ENCODE results near the gene CATSPER3. TPM values are rescaled to one million over a fixed set of nuclear protein-coding genes. Genes with fewer than 3 reads are reported as not detected.

The CATSPER3 gene
- polyA plus RNA-seq, 1 donor (not counting 4 experiments of a cell fraction or from before 2014, with no cell fraction given), result 0.31 TPM

DNA sequence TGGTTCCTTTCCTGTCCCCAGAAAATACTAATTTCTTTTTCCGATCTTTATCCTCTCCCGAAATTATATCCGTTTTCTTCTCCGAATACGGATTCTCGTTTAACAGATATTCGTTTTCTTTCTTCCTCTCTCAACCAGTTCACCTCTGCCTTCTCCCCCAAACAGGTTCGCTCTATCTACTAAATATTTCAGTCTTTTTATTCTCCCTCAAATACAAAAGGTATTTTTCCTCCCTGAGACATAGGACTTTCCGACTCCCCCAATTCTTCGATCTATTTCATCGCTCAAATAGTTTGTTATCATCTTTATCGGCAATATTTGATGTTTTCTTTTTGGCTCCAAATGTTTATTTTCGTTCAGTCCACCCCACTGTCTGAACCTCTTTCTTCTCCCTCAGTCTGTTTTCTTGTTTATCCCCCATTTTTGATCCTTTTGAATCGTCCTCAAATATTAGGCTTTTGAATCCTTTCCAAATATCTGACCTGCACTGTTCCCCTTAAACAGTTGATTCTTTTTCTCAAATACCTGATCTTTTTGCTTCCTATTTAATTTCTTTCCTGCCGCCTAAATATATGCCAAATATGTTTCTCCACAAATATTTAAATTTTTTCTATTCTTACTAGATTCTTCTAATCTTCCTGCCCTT lies 61.9 kb downstream of the CATSPER3 start:
- Histone ChIP-seq H2AFZ (ENCODE audit: control insufficient read depth, low read length) (no peak overlapping the region), H3K9me3 (ENCODE audit: control insufficient read depth, low read depth, low read length) (peaks cover 10% of the 10 kb centered on the region), H3K4me3 (ENCODE audit: control insufficient read depth in 2 of 3, extremely low read depth in 1 of 3, insufficient read depth in 2 of 3, low read depth in 1 of 3, low read length in 3 of 3) (no peak overlapping the region), H4K20me1 (ENCODE audit: control insufficient read depth, extremely low read depth, insufficient read depth, low read length) (no peaks in the 10 kb centered on the region), H3K27ac (ENCODE audit: control insufficient read depth, insufficient read depth, low read length) (no peak overlapping the region), H3K9me1 (ENCODE audit: control insufficient read depth, extremely low read depth, insufficient read depth, low read length) (no peaks in the 10 kb centered on the region), H3K27me3 (ENCODE audit: control insufficient read depth, extremely low read depth, insufficient read depth, low read length) (peaks cover 76% of the 10 kb centered on the region), H3K4me1 (ENCODE audit: control insufficient read depth, extremely low read depth, insufficient read depth, low read length) (peaks cover 16% of the 10 kb centered on the region), H3K36me3 (ENCODE audit: control insufficient read depth in 2 of 2, extremely low read depth in 1 of 2, insufficient read depth in 2 of 2, low read length in 2 of 2) (no peaks in the 10 kb centered on the region), H3K4me2 (ENCODE audit: control insufficient read depth, extremely low read depth, insufficient read depth, low read depth, low read length) (no peak overlapping the region), H3K9ac (ENCODE audit: control insufficient read depth, extremely low read depth, insufficient read depth, low read length) (no peak overlapping the region), H3K79me2 (ENCODE audit: control insufficient read depth, insufficient read depth, low read length) (no peaks in the 10 kb centered on the region)
- dilution Hi-C loops (cut with MboI; ENCODE audit: extremely low pct_ligation_motif_present, low sequenced_read_pairs), result no loop called here
- DNase-seq (ENCODE audit: low read depth, low spot score) (no peak), FAIRE-seq (no peak)
- peak; percentile 20 for TF ChIP-seq EZH2 (IDR thresholded peaks at IDR 0.05; ENCODE audit: low read length)
- TF ChIP-seq, protein P1, sequence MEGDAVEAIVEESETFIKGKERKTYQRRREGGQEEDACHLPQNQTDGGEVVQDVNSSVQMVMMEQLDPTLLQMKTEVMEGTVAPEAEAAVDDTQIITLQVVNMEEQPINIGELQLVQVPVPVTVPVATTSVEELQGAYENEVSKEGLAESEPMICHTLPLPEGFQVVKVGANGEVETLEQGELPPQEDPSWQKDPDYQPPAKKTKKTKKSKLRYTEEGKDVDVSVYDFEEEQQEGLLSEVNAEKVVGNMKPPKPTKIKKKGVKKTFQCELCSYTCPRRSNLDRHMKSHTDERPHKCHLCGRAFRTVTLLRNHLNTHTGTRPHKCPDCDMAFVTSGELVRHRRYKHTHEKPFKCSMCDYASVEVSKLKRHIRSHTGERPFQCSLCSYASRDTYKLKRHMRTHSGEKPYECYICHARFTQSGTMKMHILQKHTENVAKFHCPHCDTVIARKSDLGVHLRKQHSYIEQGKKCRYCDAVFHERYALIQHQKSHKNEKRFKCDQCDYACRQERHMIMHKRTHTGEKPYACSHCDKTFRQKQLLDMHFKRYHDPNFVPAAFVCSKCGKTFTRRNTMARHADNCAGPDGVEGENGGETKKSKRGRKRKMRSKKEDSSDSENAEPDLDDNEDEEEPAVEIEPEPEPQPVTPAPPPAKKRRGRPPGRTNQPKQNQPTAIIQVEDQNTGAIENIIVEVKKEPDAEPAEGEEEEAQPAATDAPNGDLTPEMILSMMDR (optimal IDR thresholded peaks at IDR 0.05 in 1 of 3, IDR thresholded peaks at IDR 0.05 in 1 of 3, conservative IDR thresholded peaks at IDR 0.05 in 1 of 3; ENCODE audit: extremely low read depth in 1 of 3, insufficient read depth in 2 of 3, low read length in 3 of 3), result no peak

DNA sequence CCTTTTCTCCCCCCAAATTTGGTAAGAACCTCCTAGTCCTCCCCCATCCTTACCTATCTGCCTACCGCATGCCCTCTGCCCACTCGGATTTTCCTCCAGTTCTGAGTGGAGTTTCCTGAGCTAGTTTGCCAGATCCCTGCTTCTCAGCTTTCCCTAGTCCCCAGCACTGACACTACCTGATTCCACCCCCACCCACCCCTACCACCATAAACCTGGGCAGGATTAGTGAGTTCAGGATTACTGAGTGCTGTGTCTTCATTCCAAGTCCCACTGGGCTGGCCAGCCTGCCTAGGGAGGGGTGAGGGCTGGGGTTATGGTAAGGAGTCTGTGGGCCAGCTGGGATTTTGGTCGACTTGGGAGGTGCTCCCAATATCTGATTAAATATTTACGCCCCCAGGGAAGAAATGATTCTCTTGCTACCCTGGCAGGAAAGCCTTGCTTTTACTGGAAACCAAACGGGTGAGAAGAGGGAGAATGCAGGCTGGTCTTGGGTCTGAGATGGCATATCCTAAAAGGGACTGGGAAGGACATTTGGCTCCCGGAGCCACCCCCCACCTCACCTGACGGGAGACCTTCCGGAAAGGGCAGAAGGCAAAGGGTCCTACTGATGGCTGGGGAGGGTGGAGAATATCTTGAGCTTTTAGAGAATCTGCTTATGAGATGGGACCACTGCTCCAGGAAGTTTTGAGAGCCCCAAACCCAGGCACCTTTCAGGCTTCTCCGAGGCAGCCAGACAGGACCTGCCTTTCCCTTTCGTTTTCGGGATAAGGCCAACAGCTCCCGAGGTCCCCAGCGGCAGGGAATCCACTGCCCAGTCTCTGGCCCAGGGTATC lies 62.6 kb downstream of the CATSPER3 start:
- H3K4me1 ChIP-seq (ENCODE audit: control insufficient read depth, extremely low read depth, insufficient read depth, low read length), result peaks cover 11% of the 10 kb centered on the region
- peak overlapping the region; percentile 67 for H3K4me2 ChIP-seq (ENCODE audit: control insufficient read depth, extremely low read depth, insufficient read depth, low read depth, low read length)
- peaks cover 83% of the 10 kb centered on the region for H3K27me3 ChIP-seq (ENCODE audit: control insufficient read depth, extremely low read depth, insufficient read depth, low read length)
- TF ChIP-seq, protein P1 (optimal IDR thresholded peaks at IDR 0.05 in 1 of 3, IDR thresholded peaks at IDR 0.05 in 1 of 3, conservative IDR thresholded peaks at IDR 0.05 in 1 of 3; ENCODE audit: extremely low read depth in 1 of 3, insufficient read depth in 2 of 3, low read length in 3 of 3), result no peak
- TF ChIP-seq EZH2 (IDR thresholded peaks at IDR 0.05; ENCODE audit: low read length), result no peak
- H3K79me2 ChIP-seq (ENCODE audit: control insufficient read depth, insufficient read depth, low read length), result no peaks in the 10 kb centered on the region
- no peak overlapping the region for H3K9ac ChIP-seq (ENCODE audit: control insufficient read depth, extremely low read depth, insufficient read depth, low read length)
- H3K4me3 ChIP-seq (ENCODE audit: control insufficient read depth in 2 of 3, extremely low read depth in 1 of 3, insufficient read depth in 2 of 3, low read depth in 1 of 3, low read length in 3 of 3), result peak overlapping the region in 2 of 3 experiments; percentile 9 to 42
- DNase-seq (ENCODE audit: low read depth, low spot score) (no peak), FAIRE-seq (no peak)
- H3K36me3 ChIP-seq (ENCODE audit: control insufficient read depth in 2 of 2, extremely low read depth in 1 of 2, insufficient read depth in 2 of 2, low read length in 2 of 2), result no peaks in the 10 kb centered on the region
- no peak overlapping the region for H3K27ac ChIP-seq (ENCODE audit: control insufficient read depth, insufficient read depth, low read length)
- peaks cover 10% of the 10 kb centered on the region for H3K9me3 ChIP-seq (ENCODE audit: control insufficient read depth, low read depth, low read length)
- dilution Hi-C loops (cut with MboI; ENCODE audit: extremely low pct_ligation_motif_present, low sequenced_read_pairs), result no loop called here
- H4K20me1 ChIP-seq (ENCODE audit: control insufficient read depth, extremely low read depth, insufficient read depth, low read length), result peaks cover 3% of the 10 kb centered on the region
- H2AFZ ChIP-seq (ENCODE audit: control insufficient read depth, low read length), result no peak overlapping the region
- no peaks in the 10 kb centered on the region for H3K9me1 ChIP-seq (ENCODE audit: control insufficient read depth, extremely low read depth, insufficient read depth, low read length)
